ENCODE measurements around the gene POMT2. TPM values are rescaled to one million over a fixed set of nuclear protein-coding genes. Genes with fewer than 3 reads are reported as not detected.

Gene POMT2
- polyA plus RNA-seq, 1 of the 3 experiments (the other 2 are of a cell fraction), result 19.9 TPM

- no peak for DNase-seq
- Histone ChIP-seq H2AFZ (ENCODE audit: low read depth) (no peak overlapping the region), H3K9me3 (no peaks in the 10 kb centered on the region), H3F3A (replicated peaks; ENCODE audit: insufficient read depth) (no peaks in the 10 kb centered on the region), H3K36me3 (replicated peaks in 1 of 2; ENCODE audit: control insufficient read depth in 1 of 2, insufficient read depth in 2 of 2, low read length in 1 of 2) (peaks cover 15 to 78% of the 10 kb centered on the region in 2 experiments), H3K79me2 (ENCODE audit: insufficient read depth) (no peaks in the 10 kb centered on the region), H3K4me1 (ENCODE audit: control insufficient read depth in 1 of 2, insufficient read depth in 2 of 2, low read depth in 1 of 2, low read length in 1 of 2) (no peaks in the 10 kb centered on the region), H3K4me2 (no peak overlapping the region), H3K9me2 (no peaks in the 10 kb centered on the region), H4K20me1 (ENCODE audit: insufficient read depth) (no peaks in the 10 kb centered on the region), H3K4me3 (ENCODE audit: low read depth in 2 of 2, low read length in 1 of 2) (no peak overlapping the region), H3K27me3 (ENCODE audit: insufficient read depth) (no peaks in the 10 kb centered on the region), H3K27ac (ENCODE audit: low read depth in 2 of 2, low read length in 1 of 2) (no peak overlapping the region), H3K9ac (no peak overlapping the region)
- TF ChIP-seq SMC3 (IDR thresholded peaks at IDR 0.05; ENCODE audit: low read depth, low read length) (no peak), FOXJ3 (CRISPR knock-in tag; IDR thresholded peaks at IDR 0.05) (no peak), SIN3A (IDR thresholded peaks at IDR 0.05; ENCODE audit: borderline replicate concordance, low read depth, low read length) (no peak), TAF1 (IDR thresholded peaks at IDR 0.05; ENCODE audit: borderline replicate concordance, low read depth, low read length) (no peak), GATA2 (CRISPR knock-in tag; IDR thresholded peaks at IDR 0.05) (no peak), CHD2 (IDR thresholded peaks at IDR 0.05; ENCODE audit: low read length, partially characterized antibody) (no peak), NRF1 (IDR thresholded peaks at IDR 0.05; ENCODE audit: low read depth, low read length) (no peak), MXI1 (IDR thresholded peaks at IDR 0.05; ENCODE audit: low read depth, low read length) (no peak), TEAD4 (IDR thresholded peaks at IDR 0.05; ENCODE audit: borderline replicate concordance, insufficient read depth) (no peak), MEF2A (IDR thresholded peaks at IDR 0.05; ENCODE audit: borderline replicate concordance, low read depth) (no peak), IRF3 (IDR thresholded peaks at IDR 0.05; ENCODE audit: low read depth, low read length) (no peak), EP300 (IDR thresholded peaks at IDR 0.05; ENCODE audit: borderline replicate concordance in 1 of 2, low read depth in 1 of 2, low read length in 1 of 2) (no peak), USF1 (IDR thresholded peaks at IDR 0.05; ENCODE audit: borderline replicate concordance, low read depth) (no peak), POLR2AphosphoS5 (IDR thresholded peaks at IDR 0.05; ENCODE audit: low read depth, low read length) (no peak)
- TF ChIP-seq, protein P1, sequence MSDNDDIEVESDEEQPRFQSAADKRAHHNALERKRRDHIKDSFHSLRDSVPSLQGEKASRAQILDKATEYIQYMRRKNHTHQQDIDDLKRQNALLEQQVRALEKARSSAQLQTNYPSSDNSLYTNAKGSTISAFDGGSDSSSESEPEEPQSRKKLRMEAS (IDR thresholded peaks at IDR 0.05; ENCODE audit: low read depth), result no peak
- POLR2A ChIA-PET, result interaction anchor here (0.6 kb wide), 2 partner anchors 21 to 340 kb away, joined by 3 to 6 read pairs; no protein-coding TSS in a partner anchor
- WGBS (ENCODE audit: low lambda C conversion rate), result 94% methylated on average over 5 of the region's 5 CpGs
- CTCF ChIA-PET, result interaction anchor here (0.8 to 3.6 kb wide), 3 partner anchors 9 to 133 kb away, joined by 3 to 15 read pairs (median 11); no protein-coding TSS in a partner anchor
These were observed 36.2 kb downstream of the POMT2 start for GRCh38 chr14:77284466-77284865.

DNA sequence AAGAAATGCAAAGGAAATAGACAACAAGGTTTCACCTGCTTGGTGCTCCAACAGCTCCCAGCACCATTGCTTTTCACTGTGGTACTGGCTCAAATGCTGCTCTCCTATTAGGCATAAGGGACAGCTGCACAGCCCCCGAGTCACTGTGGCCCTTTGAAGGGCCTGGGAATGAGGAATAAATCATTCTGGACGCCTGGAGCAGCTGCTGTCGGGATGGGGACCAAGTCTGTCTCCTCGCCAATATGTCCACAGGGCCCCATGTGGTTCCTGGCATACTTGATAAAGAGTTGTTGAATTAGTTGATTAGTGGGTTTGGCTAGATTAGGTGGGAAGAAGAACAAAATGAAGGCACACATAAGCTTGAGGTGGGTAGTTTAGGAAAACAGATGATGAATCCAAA, 36.6 kb downstream of the POMT2 start:
- no peak for DNase-seq
- Histone ChIP-seq H3K9me2 (no peaks in the 10 kb centered on the region), H3K4me2 (no peak overlapping the region), H3F3A (replicated peaks; ENCODE audit: insufficient read depth) (no peaks in the 10 kb centered on the region), H3K4me3 (ENCODE audit: low read depth in 2 of 2, low read length in 1 of 2) (no peak overlapping the region), H3K9me3 (no peaks in the 10 kb centered on the region), H2AFZ (ENCODE audit: low read depth) (no peak overlapping the region), H4K20me1 (ENCODE audit: insufficient read depth) (no peaks in the 10 kb centered on the region), H3K4me1 (ENCODE audit: control insufficient read depth in 1 of 2, insufficient read depth in 2 of 2, low read depth in 1 of 2, low read length in 1 of 2) (no peaks in the 10 kb centered on the region), H3K27me3 (ENCODE audit: insufficient read depth) (no peaks in the 10 kb centered on the region), H3K36me3 (replicated peaks in 1 of 2; ENCODE audit: control insufficient read depth in 1 of 2, insufficient read depth in 2 of 2, low read length in 1 of 2) (peaks cover 15 to 77% of the 10 kb centered on the region in 2 experiments), H3K79me2 (ENCODE audit: insufficient read depth) (no peaks in the 10 kb centered on the region), H3K9ac (no peak overlapping the region), H3K27ac (ENCODE audit: low read depth in 2 of 2, low read length in 1 of 2) (no peak overlapping the region)
- no peak for TF ChIP-seq POLR2AphosphoS5 (IDR thresholded peaks at IDR 0.05; ENCODE audit: low read depth, low read length)
- no peak for TF ChIP-seq USF2 (IDR thresholded peaks at IDR 0.05; ENCODE audit: borderline replicate concordance, low read depth, low read length)
- no peak for TF ChIP-seq YY1 (IDR thresholded peaks at IDR 0.05; ENCODE audit: low read depth)
- no peak for TF ChIP-seq PBX3 (IDR thresholded peaks at IDR 0.05)
- no peak for TF ChIP-seq CHD2 (IDR thresholded peaks at IDR 0.05; ENCODE audit: low read length, partially characterized antibody)
- no peak for TF ChIP-seq GATA2 (CRISPR knock-in tag; IDR thresholded peaks at IDR 0.05)
- no peak for TF ChIP-seq TCF12 (IDR thresholded peaks at IDR 0.05)
- TF ChIP-seq NRF1 (IDR thresholded peaks at IDR 0.05; ENCODE audit: low read depth, low read length), result no peak
- TF ChIP-seq MEF2A (IDR thresholded peaks at IDR 0.05; ENCODE audit: borderline replicate concordance, low read depth), result no peak
- no peak for TF ChIP-seq GABPA (IDR thresholded peaks at IDR 0.05; ENCODE audit: low read depth)
- POLR2A ChIA-PET, result no interaction called here
- 76% methylated on average over 4 of the region's 4 CpGs for WGBS (ENCODE audit: low lambda C conversion rate)
- CTCF ChIA-PET, result interaction anchor here (0.8 to 3.6 kb wide), 3 partner anchors 9 to 132 kb away, joined by 3 to 15 read pairs (median 11); no protein-coding TSS in a partner anchor

Data from SK-N-SH (cell line).